Kidney epithelial cell (primary cell): Measurements from ENCODE around the gene OCA2. TPM values are rescaled to one million over a fixed set of nuclear protein-coding genes. Genes with fewer than 3 reads are reported as not detected.

Experiments used
- DNase-seq: peaks from one replicate; pipeline ENCODE4 v3.0.0-alpha.2; 2010; ENCODE audit warnings: low read depth
- H3K27me3 ChIP-seq: 2 replicates; pipeline ENCODE4 v1.6.0; 2011; ENCODE audit warnings: low read length; ENCODE audit not compliant: control insufficient read depth, insufficient read depth
- H3K36me3 ChIP-seq: 2 replicates; pipeline ENCODE4 v1.5.1; 2011; ENCODE audit warnings: low read length; ENCODE audit not compliant: control insufficient read depth, insufficient read depth
- H3K4me3 ChIP-seq: 2 replicates; pipeline ENCODE4 v1.5.1; 2011; ENCODE audit warnings: low read depth, mild to moderate bottlenecking, control low read depth, low read length
- total RNA-seq: library from RNA; depleted of rRNA; stranded (reverse); fragments of >200 nt; gene quantifications from 2 replicates; pipeline ENCODE4 v1.2.3, GENCODE V29; 2015
- TF ChIP-seq, protein P1 (sequence below): IDR thresholded peaks from 2 replicates; pipeline ENCODE4 v1.5.1; 2011; ENCODE audit warnings: mild to moderate bottlenecking, moderate library complexity, low read length, control low read depth, inconsistent platforms; ENCODE audit not compliant: insufficient read depth, poor library complexity, severe bottlenecking

OCA2 gene
- total RNA-seq, 1 donor from 2014 or later = 0.29 TPM

DNA sequence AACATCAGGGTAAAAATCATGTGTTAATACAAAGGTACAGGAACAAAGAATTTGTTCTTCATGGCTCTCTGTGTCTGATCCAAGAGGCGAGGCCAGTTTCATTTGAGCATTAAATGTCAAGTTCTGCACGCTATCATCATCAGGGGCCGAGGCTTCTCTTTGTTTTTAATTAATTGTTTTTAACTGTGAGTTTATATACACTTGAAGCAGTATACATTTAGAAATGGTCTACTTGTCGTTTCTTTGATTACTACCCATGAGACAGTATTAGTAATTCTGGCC lies 21.2 kb upstream of the OCA2 start:
- no peak overlapping the region for H3K4me3 ChIP-seq
- H3K27me3 ChIP-seq = no peaks in the 10 kb centered on the region
- no peaks in the 10 kb centered on the region for H3K36me3 ChIP-seq
- no peak for DNase-seq
- TF ChIP-seq, protein P1, sequence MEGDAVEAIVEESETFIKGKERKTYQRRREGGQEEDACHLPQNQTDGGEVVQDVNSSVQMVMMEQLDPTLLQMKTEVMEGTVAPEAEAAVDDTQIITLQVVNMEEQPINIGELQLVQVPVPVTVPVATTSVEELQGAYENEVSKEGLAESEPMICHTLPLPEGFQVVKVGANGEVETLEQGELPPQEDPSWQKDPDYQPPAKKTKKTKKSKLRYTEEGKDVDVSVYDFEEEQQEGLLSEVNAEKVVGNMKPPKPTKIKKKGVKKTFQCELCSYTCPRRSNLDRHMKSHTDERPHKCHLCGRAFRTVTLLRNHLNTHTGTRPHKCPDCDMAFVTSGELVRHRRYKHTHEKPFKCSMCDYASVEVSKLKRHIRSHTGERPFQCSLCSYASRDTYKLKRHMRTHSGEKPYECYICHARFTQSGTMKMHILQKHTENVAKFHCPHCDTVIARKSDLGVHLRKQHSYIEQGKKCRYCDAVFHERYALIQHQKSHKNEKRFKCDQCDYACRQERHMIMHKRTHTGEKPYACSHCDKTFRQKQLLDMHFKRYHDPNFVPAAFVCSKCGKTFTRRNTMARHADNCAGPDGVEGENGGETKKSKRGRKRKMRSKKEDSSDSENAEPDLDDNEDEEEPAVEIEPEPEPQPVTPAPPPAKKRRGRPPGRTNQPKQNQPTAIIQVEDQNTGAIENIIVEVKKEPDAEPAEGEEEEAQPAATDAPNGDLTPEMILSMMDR = no peak

DNA sequence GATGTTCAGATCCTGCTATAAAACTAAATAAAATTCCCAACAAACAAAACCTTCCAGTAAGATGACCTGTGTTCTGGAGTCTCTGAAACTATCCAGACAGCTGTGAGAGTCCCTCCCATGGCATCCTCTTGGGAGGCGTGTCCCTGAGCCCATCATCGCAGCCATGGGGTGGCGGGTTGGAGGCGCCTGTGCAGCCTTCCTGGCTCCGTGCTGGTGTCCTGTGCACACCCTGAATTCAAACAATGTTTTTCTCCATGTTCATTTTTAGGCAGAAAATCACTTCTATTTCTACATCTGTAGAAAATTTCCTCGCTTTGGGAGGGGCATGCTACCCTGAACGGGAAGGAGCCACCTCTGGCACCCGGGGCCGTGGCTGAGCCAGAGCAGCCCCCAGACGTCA lies 19.4 kb upstream of the OCA2 start:
- no peak for DNase-seq
- Histone ChIP-seq H3K27me3 (no peaks in the 10 kb centered on the region), H3K4me3 (no peak overlapping the region), H3K36me3 (peaks cover 2% of the 10 kb centered on the region)
- TF ChIP-seq, protein P1 = no peak

DNA sequence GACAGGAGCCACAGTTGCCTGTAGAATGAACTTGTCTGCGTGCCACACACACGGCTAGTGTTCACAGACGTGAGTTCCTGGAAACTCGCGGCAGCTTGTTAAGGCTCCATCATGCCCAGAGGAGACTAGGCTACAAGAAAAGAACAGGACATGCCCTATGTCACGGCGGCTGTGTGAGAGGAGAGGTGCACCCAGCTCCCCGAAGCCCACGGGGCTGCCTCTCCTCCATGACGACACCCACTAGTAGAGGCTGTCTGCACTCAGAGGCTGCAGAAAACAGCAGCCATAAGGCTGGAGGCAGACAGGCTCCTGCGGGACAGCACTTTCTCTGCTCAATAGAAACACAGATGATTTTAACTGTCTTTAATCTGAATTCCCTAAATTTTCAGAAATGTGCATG lies 19.0 kb upstream of the OCA2 start:
- H3K36me3 ChIP-seq = peaks cover 2% of the 10 kb centered on the region

DNA sequence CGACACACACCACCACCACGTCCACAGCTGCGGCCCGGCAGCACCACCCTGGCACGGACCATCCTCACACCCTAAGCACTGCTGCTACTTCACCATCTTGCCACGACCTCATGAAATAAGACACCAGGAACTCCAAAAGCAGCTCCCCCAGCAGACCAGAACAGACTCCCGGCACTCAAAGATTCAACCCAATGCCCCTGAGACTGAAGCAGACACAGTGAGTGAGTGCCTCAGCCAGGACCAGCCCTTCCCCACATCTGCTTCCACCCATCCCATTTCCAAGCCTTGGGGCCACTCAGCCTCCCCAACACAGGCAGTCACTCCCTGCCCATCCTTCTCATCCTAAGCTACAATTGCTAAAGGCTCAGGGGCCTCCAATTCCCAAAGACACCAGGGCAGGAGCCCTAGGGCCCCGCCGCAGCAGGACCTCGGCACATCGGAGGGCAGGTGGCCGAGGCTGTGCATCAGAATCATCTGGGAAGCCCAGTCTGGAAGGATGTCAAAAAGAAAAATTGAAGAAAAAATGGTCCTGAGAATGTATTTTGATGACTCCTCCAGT lies 18.4 kb upstream of the OCA2 start:
- peaks cover 4% of the 10 kb centered on the region for H3K36me3 ChIP-seq

More for the DNA sequence above, 19.0 kb upstream of the OCA2 start:
- H3K27me3 ChIP-seq = no peaks in the 10 kb centered on the region
- no peak for DNase-seq
- TF ChIP-seq, protein P1 = no peak
- H3K4me3 ChIP-seq = no peak overlapping the region

DNA sequence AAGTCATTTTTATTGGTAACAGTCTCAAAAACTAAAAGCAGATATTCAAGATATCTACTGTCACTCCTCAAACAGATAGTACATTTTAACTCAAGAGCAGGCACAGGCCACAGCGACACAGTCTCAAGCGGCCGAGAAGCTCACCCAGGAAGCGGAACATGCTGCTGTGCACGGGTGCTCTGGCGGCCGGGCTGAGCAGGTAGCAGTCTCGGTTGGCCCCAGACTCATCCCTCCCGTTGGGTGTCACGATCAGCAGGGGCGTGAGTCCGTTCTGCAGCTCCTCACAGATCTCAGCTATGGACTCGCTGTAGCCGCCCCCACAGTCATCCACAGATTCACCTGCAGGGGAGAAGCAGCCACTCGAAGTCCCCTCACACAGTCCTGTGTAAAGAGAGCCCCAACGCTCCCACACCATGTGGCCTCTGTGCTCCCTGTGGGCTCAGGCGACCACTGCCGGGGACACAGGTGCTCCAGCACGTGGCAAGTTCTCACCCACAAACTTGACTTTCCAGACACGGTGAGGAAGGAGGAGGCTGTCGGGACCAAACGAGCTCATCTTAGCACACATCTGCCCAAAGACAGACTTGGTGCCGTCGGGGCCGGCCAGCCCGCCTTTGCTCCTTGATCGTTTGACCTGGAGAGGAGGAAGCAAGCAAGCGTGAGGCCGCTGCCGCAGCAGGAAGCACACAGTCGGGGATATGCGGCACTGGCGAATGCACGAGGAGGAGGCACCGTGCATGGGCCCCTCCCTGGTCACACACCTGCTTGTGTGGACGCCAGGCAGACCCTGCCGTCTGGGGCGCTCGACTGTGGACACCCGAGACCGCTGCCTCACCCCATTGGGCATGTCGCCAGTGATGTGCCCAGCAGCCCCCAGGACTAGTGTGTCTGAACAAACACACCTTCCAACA lies 17.7 kb upstream of the OCA2 start:
- peaks cover 4% of the 10 kb centered on the region for H3K36me3 ChIP-seq
- no peak overlapping the region for H3K4me3 ChIP-seq
- DNase-seq = no peak
- H3K27me3 ChIP-seq = no peaks in the 10 kb centered on the region
- TF ChIP-seq, protein P1 = no peak

More for the DNA sequence above, 18.4 kb upstream of the OCA2 start:
- TF ChIP-seq, protein P1 = no peak
- no peak for DNase-seq
- Histone ChIP-seq H3K27me3 (no peaks in the 10 kb centered on the region), H3K4me3 (no peak overlapping the region)
